RCC 7860 (cell line): ENCODE data around the gene ENTHD1.

Experiments
- DNase-seq: peaks from one replicate; pipeline ENCODE4 v3.0.0-alpha.2; 2015; ENCODE audit warnings: low spot score
- FAIRE-seq: peaks from 2 replicates; lab custom pipeline; 2012; peaks lifted over from hg19 to GRCh38; lab: Jason Lieb, UNC

Gene ENTHD1

DNA sequence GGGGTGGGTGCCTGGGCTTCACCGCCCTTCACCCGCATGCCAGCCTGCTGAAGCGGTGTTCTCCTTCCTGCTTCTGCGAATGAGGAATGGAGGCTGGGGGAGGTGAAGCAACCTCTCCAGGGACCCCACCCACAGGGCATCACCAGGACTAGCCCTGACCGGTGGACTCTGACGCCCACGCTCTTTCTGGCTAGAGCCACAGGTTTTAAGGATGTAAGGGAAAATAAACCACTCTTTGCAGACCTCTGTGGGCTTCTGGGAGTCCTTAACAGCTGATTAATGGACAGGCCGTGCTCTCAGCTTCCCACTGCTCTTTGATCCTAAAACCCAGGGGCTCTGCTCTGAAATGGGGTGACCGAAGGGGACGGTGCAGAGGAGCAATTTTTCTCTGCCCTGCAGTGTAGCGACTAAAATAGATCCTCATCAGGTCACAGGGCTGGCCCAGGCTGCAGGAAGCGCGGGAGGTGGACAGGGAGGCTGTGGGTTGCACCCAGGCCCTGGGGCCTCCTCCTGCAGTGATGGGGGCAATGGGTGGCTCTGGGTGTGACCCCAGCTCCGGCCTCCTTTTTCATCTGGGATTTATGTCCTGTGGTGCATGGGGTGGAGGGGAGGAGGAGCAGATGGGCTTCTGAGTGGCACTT lies 195.7 kb downstream of the ENTHD1 start:
- DNase-seq (no peak), FAIRE-seq (no peak)

- no peak for FAIRE-seq
These were observed 199.5 kb downstream of the ENTHD1 start for GRCh38 chr22:39693943-39694500.

More at GRCh38 chr22:39693943-39694500, 199.5 kb downstream of the ENTHD1 start:
- DNase-seq = no peak
